ENCODE measurements around the gene EIF4E1B.

GRCh38 chr5:176647030-176647842 lies 16.8 kb downstream of the EIF4E1B start, which contains the start of gene TSPAN17:
- TF ChIP-seq CTCF (IDR thresholded peaks at IDR 0.05) (no peak), POLR2A (IDR thresholded peaks at IDR 0.05) (peak in 2 of 4 donors; percentile 55 to 69)
